IgD-negative memory B cell (primary cell): Measurements from ENCODE around the gene CALHM6. TPM values are rescaled to one million over a fixed set of nuclear protein-coding genes. Genes with fewer than 3 reads are reported as not detected.

ENCODE experiments used
- H3K27ac Mint-ChIP-seq, 3 donors: one replicate each; pipeline ENCODE4 v1.8.0; 2020 to 2022; ENCODE audit warnings: mild to moderate bottlenecking in 3 of 3, mixed read lengths in 3 of 3, moderate library complexity in 1 of 3
- H3K27me3 Mint-ChIP-seq: one replicate; pipeline ENCODE4 v1.8.0; 2021; ENCODE audit warnings: mixed read lengths
- H3K36me3 Mint-ChIP-seq: one replicate; pipeline ENCODE4 v1.8.0; 2020; ENCODE audit warnings: mild to moderate bottlenecking, mixed read lengths
- H3K4me1 Mint-ChIP-seq, 3 donors: one replicate each; pipeline ENCODE4 v1.8.0; 2020 to 2022; ENCODE audit warnings: mixed read lengths in 3 of 3, mild to moderate bottlenecking in 1 of 3
- H3K4me3 Mint-ChIP-seq, 4 donors: one replicate each; pipeline ENCODE4 v1.8.0; 2020 to 2022; ENCODE audit warnings: mild to moderate bottlenecking in 4 of 4, mixed read lengths in 4 of 4, moderate library complexity in 3 of 4
- H3K9me3 Mint-ChIP-seq, 3 donors: one replicate each; pipeline ENCODE4 v1.8.0; 2020 to 2021; ENCODE audit warnings: mixed read lengths in 3 of 3, mild to moderate bottlenecking in 1 of 3
- polyA plus RNA-seq: library from polyadenylated mRNA; unstranded; fragments of 300-500 nt; fragmentation: Illumina TruSeq; gene quantifications from one replicate; pipeline ENCODE4 v1.2.3, GENCODE V29; 2021

Gene CALHM6
- polyA plus RNA-seq, 1 donor from 2014 or later = 307 TPM

- H3K27me3 Mint-ChIP-seq = no peaks in the 10 kb centered on the region
Measured at GRCh38 chr6:116452531-116452930, 8.6 kb upstream of the CALHM6 start.

GRCh38 chr6:116456106-116456505 is 5.1 kb upstream of the CALHM6 start:
- H3K36me3 Mint-ChIP-seq = no peaks in the 10 kb centered on the region
- no peaks in the 10 kb centered on the region for H3K9me3 Mint-ChIP-seq
- no peak overlapping the region for H3K4me3 Mint-ChIP-seq
- peaks cover 9 to 20% (median 9%) of the 10 kb centered on the region in 3 donors for H3K4me1 Mint-ChIP-seq
- no peaks in the 10 kb centered on the region for H3K27me3 Mint-ChIP-seq
- H3K27ac Mint-ChIP-seq = no peak overlapping the region

More at GRCh38 chr6:116452531-116452930, 8.6 kb upstream of the CALHM6 start:
- Mint-ChIP-seq H3K9me3 (no peaks in the 10 kb centered on the region), H3K27ac (no peak overlapping the region), H3K4me3 (no peak overlapping the region), H3K36me3 (peaks cover 1% of the 10 kb centered on the region), H3K4me1 (peaks cover 16 to 20% (median 16%) of the 10 kb centered on the region in 3 donors)

- H3K27ac Mint-ChIP-seq = no peak overlapping the region
- H3K4me1 Mint-ChIP-seq = peaks cover 11 to 22% (median 12%) of the 10 kb centered on the region in 3 donors
- no peaks in the 10 kb centered on the region for H3K36me3 Mint-ChIP-seq
- H3K9me3 Mint-ChIP-seq = no peaks in the 10 kb centered on the region
- H3K4me3 Mint-ChIP-seq = no peak overlapping the region
- no peaks in the 10 kb centered on the region for H3K27me3 Mint-ChIP-seq
Measured at GRCh38 chr6:116456927-116457326, 4.2 kb upstream of the CALHM6 start.

- no peak overlapping the region for H3K27ac Mint-ChIP-seq
- no peak overlapping the region for H3K4me3 Mint-ChIP-seq
- peaks cover 19 to 30% (median 22%) of the 10 kb centered on the region in 3 donors for H3K4me1 Mint-ChIP-seq
- no peaks in the 10 kb centered on the region for H3K9me3 Mint-ChIP-seq
- no peaks in the 10 kb centered on the region for H3K27me3 Mint-ChIP-seq
- H3K36me3 Mint-ChIP-seq = no peaks in the 10 kb centered on the region
Measured at GRCh38 chr6:116458264-116458663, 2.9 kb upstream of the CALHM6 start.

- H3K4me1 Mint-ChIP-seq = peaks cover 31 to 38% (median 34%) of the 10 kb centered on the region in 3 donors
- peak overlapping the region in 2 of 4 donors; percentile 5 to 85 for H3K4me3 Mint-ChIP-seq
- no peaks in the 10 kb centered on the region for H3K27me3 Mint-ChIP-seq
- H3K9me3 Mint-ChIP-seq = no peaks in the 10 kb centered on the region
- H3K27ac Mint-ChIP-seq = peak overlapping the region in 1 of 3 donors; percentile 9
- H3K36me3 Mint-ChIP-seq = no peaks in the 10 kb centered on the region
Measured at GRCh38 chr6:116459927-116460326, 1.2 kb upstream of the CALHM6 start.

GRCh38 chr6:116461932-116462885 is 1.0 kb downstream of the CALHM6 start:
- no peaks in the 10 kb centered on the region for H3K36me3 Mint-ChIP-seq
- H3K4me3 Mint-ChIP-seq = peak overlapping the region; percentile 84 to 96 (median 90)
- H3K27ac Mint-ChIP-seq = peak overlapping the region; percentile 85 to 97 (median 94)
- H3K27me3 Mint-ChIP-seq = no peaks in the 10 kb centered on the region
- H3K4me1 Mint-ChIP-seq = peaks cover 50 to 55% (median 54%) of the 10 kb centered on the region in 3 donors
- no peaks in the 10 kb centered on the region for H3K9me3 Mint-ChIP-seq

GRCh38 chr6:116463301-116463700 is 2.1 kb downstream of the CALHM6 start:
- H3K4me3 Mint-ChIP-seq = peak overlapping the region; percentile 84 to 96 (median 88)
- no peaks in the 10 kb centered on the region for H3K9me3 Mint-ChIP-seq
- peak overlapping the region; percentile 85 to 94 (median 94) for H3K27ac Mint-ChIP-seq
- peaks cover 57 to 64% (median 60%) of the 10 kb centered on the region in 3 donors for H3K4me1 Mint-ChIP-seq
- H3K36me3 Mint-ChIP-seq = no peaks in the 10 kb centered on the region
- H3K27me3 Mint-ChIP-seq = no peaks in the 10 kb centered on the region

- H3K27me3 Mint-ChIP-seq = no peaks in the 10 kb centered on the region
- peaks cover 54 to 58% (median 57%) of the 10 kb centered on the region in 3 donors for H3K4me1 Mint-ChIP-seq
- no peaks in the 10 kb centered on the region for H3K9me3 Mint-ChIP-seq
- peak overlapping the region in 2 of 4 donors; percentile 79 to 83 for H3K4me3 Mint-ChIP-seq
- no peaks in the 10 kb centered on the region for H3K36me3 Mint-ChIP-seq
- H3K27ac Mint-ChIP-seq = peak overlapping the region; percentile 89 to 99 (median 93)
Measured at GRCh38 chr6:116465246-116465645, 4.1 kb downstream of the CALHM6 start.

- Mint-ChIP-seq H3K36me3 (no peaks in the 10 kb centered on the region), H3K27ac (peak overlapping the region; percentile 74 to 94 (median 83)), H3K4me3 (peak overlapping the region in 3 of 4 donors; percentile 24 to 85 (median 55)), H3K4me1 (peaks cover 47 to 49% (median 49%) of the 10 kb centered on the region in 3 donors), H3K9me3 (no peaks in the 10 kb centered on the region), H3K27me3 (no peaks in the 10 kb centered on the region)
Measured at GRCh38 chr6:116467096-116467495, 5.9 kb downstream of the CALHM6 start.

- peak overlapping the region in 3 of 4 donors; percentile 24 to 85 (median 55) for H3K4me3 Mint-ChIP-seq
- H3K4me1 Mint-ChIP-seq = peaks cover 46 to 50% (median 48%) of the 10 kb centered on the region in 3 donors
- no peaks in the 10 kb centered on the region for H3K36me3 Mint-ChIP-seq
- H3K9me3 Mint-ChIP-seq = no peaks in the 10 kb centered on the region
- no peaks in the 10 kb centered on the region for H3K27me3 Mint-ChIP-seq
- peak overlapping the region; percentile 74 to 94 (median 83) for H3K27ac Mint-ChIP-seq
Measured at GRCh38 chr6:116467514-116467913, 6.3 kb downstream of the CALHM6 start.

- H3K27ac Mint-ChIP-seq = peak overlapping the region in 1 of 3 donors; percentile 45
- H3K4me1 Mint-ChIP-seq = peaks cover 38 to 46% (median 41%) of the 10 kb centered on the region in 3 donors
- H3K9me3 Mint-ChIP-seq = no peaks in the 10 kb centered on the region
- no peaks in the 10 kb centered on the region for H3K27me3 Mint-ChIP-seq
- H3K36me3 Mint-ChIP-seq = no peaks in the 10 kb centered on the region
- no peak overlapping the region for H3K4me3 Mint-ChIP-seq
Measured at GRCh38 chr6:116468293-116468692, 7.1 kb downstream of the CALHM6 start.

- Mint-ChIP-seq H3K36me3 (no peaks in the 10 kb centered on the region), H3K27me3 (no peaks in the 10 kb centered on the region), H3K9me3 (no peaks in the 10 kb centered on the region), H3K4me3 (no peak overlapping the region), H3K27ac (no peak overlapping the region), H3K4me1 (peaks cover 28 to 55% (median 38%) of the 10 kb centered on the region in 3 donors)
Measured at GRCh38 chr6:116471531-116471930, 10.4 kb downstream of the CALHM6 start.

GRCh38 chr6:116472706-116473105 is 11.5 kb downstream of the CALHM6 start:
- Mint-ChIP-seq H3K4me3 (no peak overlapping the region), H3K36me3 (peaks cover 3% of the 10 kb centered on the region), H3K9me3 (no peaks in the 10 kb centered on the region), H3K4me1 (peaks cover 21 to 49% (median 31%) of the 10 kb centered on the region in 3 donors), H3K27ac (no peak overlapping the region), H3K27me3 (no peaks in the 10 kb centered on the region)

- Mint-ChIP-seq H3K4me1 (peaks cover 20 to 41% (median 26%) of the 10 kb centered on the region in 3 donors), H3K27me3 (no peaks in the 10 kb centered on the region), H3K27ac (peak overlapping the region; percentile 3 to 92 (median 83)), H3K4me3 (peak overlapping the region; percentile 25 to 90 (median 82)), H3K36me3 (peaks cover 3% of the 10 kb centered on the region), H3K9me3 (no peaks in the 10 kb centered on the region)
Measured at GRCh38 chr6:116475141-116475540, 14.0 kb downstream of the CALHM6 start.

GRCh38 chr6:116476002-116476678 is 15.0 kb downstream of the CALHM6 start:
- peak overlapping the region; percentile 3 to 92 (median 83) for H3K27ac Mint-ChIP-seq
- no peaks in the 10 kb centered on the region for H3K9me3 Mint-ChIP-seq
- H3K36me3 Mint-ChIP-seq = peaks cover 3% of the 10 kb centered on the region
- H3K27me3 Mint-ChIP-seq = no peaks in the 10 kb centered on the region
- peaks cover 20 to 39% (median 26%) of the 10 kb centered on the region in 3 donors for H3K4me1 Mint-ChIP-seq
- H3K4me3 Mint-ChIP-seq = peak overlapping the region; percentile 25 to 90 (median 82)
